ENCODE results near the gene CADM1. TPM values are rescaled to one million over a fixed set of nuclear protein-coding genes. Genes with fewer than 3 reads are reported as not detected.

CADM1 gene
- total RNA-seq (2014; rRNA removed; shearing (Covaris generic)): 56.3 and 62.4 TPM in 2 replicates
- 53.2 and 81.0 TPM in 2 replicates for polyA plus RNA-seq (2015; cell fraction: cytosol; rRNA removed)
- polyA plus RNA-seq (2015; cell fraction: nucleus; rRNA removed): 20.9 and 23.9 TPM in 2 replicates

- in situ Hi-C loops (cut with HindIII; ENCODE audit: low pct_unique_long_range_greater_than_20kb, low sequenced_read_pairs): no loop called here
- peak; percentile 94 for DNase-seq (ENCODE audit: low read depth, low spot score)
Measured at GRCh38 chr11:115504276-115505158, at the start of gene CADM1. TSS of gene CADM1 (minus strand) at chr11:115504415.

- in situ Hi-C loops (cut with HindIII; ENCODE audit: low pct_unique_long_range_greater_than_20kb, low sequenced_read_pairs): no loop called here
- no peak for DNase-seq (ENCODE audit: low read depth, low spot score)
Measured at GRCh38 chr11:115552773-115553438, 48.7 kb upstream of the CADM1 start.

- DNase-seq (ENCODE audit: low read depth, low spot score): no peak
- in situ Hi-C loops (cut with HindIII; ENCODE audit: low pct_unique_long_range_greater_than_20kb, low sequenced_read_pairs): no loop called here
Measured at GRCh38 chr11:115552151-115552772, 48.0 kb upstream of the CADM1 start.

- no peak for DNase-seq (ENCODE audit: low read depth, low spot score)
- in situ Hi-C loops (cut with HindIII; ENCODE audit: low pct_unique_long_range_greater_than_20kb, low sequenced_read_pairs): no loop called here
Measured at GRCh38 chr11:115550291-115551059, 46.3 kb upstream of the CADM1 start.

GRCh38 chr11:115548878-115549528 is 44.8 kb upstream of the CADM1 start:
- DNase-seq (ENCODE audit: low read depth, low spot score): no peak
- in situ Hi-C loops (cut with HindIII; ENCODE audit: low pct_unique_long_range_greater_than_20kb, low sequenced_read_pairs): no loop called here

- DNase-seq (ENCODE audit: low read depth, low spot score): no peak
- in situ Hi-C loops (cut with HindIII; ENCODE audit: low pct_unique_long_range_greater_than_20kb, low sequenced_read_pairs): no loop called here
Measured at GRCh38 chr11:115545581-115546210, 41.5 kb upstream of the CADM1 start.

DNA sequence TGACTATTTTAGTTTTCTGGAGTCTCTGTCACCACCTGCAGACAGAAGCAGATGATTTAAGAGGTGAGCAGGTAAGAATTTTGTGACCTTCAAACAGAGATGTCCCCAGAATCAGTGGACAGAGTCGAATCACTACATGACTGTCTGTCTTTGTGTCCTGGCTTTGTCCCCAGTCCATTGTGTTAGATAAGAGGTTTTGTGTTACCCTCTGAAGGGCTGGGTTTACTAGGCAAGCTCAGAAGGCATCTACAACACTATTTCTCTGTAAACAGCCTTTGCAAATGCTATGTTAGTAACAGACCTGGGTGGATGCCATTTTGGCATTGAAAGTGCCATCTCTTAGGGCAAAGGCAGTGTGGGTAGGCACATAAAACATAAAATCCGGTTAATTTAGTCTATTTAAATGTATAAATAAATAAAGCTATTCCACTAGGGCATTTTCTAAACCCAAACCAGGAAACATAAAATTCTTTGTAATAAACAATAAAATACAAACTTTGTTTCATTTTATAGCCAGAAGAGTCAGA is 40.3 kb upstream of the CADM1 start:
- no peak for DNase-seq (ENCODE audit: low read depth, low spot score)
- in situ Hi-C loops (cut with HindIII; ENCODE audit: low pct_unique_long_range_greater_than_20kb, low sequenced_read_pairs): no loop called here

DNA sequence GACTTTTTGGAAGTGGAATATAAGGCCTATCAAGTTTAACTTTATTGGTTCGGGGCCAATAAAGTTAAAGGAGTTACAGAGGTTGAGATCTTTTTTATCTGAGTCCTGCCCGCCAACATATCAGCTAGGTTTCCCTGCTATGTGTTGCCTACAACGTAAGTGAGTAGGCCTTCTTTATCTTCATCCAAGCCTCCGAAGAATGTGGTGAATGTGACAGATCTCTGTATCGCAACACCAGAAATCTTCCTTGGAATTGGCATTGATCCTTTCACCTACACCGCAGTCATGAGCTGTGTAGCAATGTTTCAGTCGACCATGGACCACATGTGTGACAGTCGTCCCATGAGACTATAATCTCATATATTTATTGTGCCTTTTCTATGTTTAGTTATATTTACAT is 37.3 kb upstream of the CADM1 start:
- DNase-seq (ENCODE audit: low read depth, low spot score): no peak
- in situ Hi-C loops (cut with HindIII; ENCODE audit: low pct_unique_long_range_greater_than_20kb, low sequenced_read_pairs): no loop called here

- in situ Hi-C loops (cut with HindIII; ENCODE audit: low pct_unique_long_range_greater_than_20kb, low sequenced_read_pairs): no loop called here
- no peak for DNase-seq (ENCODE audit: low read depth, low spot score)
Measured at GRCh38 chr11:115539844-115540243, 35.6 kb upstream of the CADM1 start.

DNA sequence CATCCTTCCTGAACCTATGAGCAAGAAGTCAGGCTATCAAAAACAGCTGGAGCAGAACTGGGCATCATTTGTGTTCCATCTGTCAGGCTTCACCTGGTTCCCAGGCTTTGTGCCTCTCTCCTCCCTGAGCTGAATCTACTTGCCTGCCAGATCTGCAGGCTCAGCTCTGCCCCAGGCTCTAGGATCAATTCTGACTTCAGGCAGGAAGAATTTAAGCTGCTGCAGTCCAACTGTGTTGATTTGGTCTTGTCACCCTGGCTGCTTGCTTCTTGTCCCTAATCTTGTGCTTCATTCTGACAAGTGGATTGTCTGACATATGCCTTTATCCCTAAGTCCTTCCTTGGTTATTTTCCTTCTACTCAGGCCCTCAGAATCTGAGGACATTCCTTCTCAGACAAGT is 31.6 kb upstream of the CADM1 start:
- in situ Hi-C loops (cut with HindIII; ENCODE audit: low pct_unique_long_range_greater_than_20kb, low sequenced_read_pairs): no loop called here
- DNase-seq (ENCODE audit: low read depth, low spot score): no peak

- in situ Hi-C loops (cut with HindIII; ENCODE audit: low pct_unique_long_range_greater_than_20kb, low sequenced_read_pairs): no loop called here
- peak; percentile 49 for DNase-seq (ENCODE audit: low read depth, low spot score)
Measured at GRCh38 chr11:115530752-115531151, 26.5 kb upstream of the CADM1 start.

- DNase-seq (ENCODE audit: low read depth, low spot score): peak; percentile 68
- in situ Hi-C loops (cut with HindIII; ENCODE audit: low pct_unique_long_range_greater_than_20kb, low sequenced_read_pairs): no loop called here
Measured at GRCh38 chr11:115528225-115528624, 24.0 kb upstream of the CADM1 start.

GRCh38 chr11:115527534-115528125 is 23.4 kb upstream of the CADM1 start:
- DNase-seq (ENCODE audit: low read depth, low spot score): no peak
- in situ Hi-C loops (cut with HindIII; ENCODE audit: low pct_unique_long_range_greater_than_20kb, low sequenced_read_pairs): no loop called here

DNA sequence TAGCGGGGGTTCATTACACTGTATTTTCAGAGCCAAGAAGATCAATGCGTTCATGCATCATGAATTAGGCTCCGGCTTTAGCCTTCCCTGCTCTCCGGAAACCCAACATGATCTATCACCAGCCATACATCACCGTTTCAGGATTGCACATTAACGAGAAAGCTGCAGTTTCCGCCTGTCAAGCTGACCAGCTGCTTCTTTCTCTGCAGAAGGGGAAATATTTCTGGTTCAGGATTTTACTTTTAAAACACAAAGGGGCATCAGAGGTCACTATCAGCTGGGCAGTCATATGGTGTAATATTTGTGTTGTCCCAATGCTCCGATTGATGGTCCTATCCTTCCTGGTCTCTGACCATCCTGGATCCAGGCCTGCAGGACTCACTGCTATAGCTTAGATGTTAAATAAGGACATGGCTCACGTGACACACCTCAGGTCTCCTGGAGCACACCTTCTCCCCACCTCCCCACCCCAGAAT is 21.4 kb upstream of the CADM1 start:
- no peak for DNase-seq (ENCODE audit: low read depth, low spot score)
- in situ Hi-C loops (cut with HindIII; ENCODE audit: low pct_unique_long_range_greater_than_20kb, low sequenced_read_pairs): no loop called here

DNA sequence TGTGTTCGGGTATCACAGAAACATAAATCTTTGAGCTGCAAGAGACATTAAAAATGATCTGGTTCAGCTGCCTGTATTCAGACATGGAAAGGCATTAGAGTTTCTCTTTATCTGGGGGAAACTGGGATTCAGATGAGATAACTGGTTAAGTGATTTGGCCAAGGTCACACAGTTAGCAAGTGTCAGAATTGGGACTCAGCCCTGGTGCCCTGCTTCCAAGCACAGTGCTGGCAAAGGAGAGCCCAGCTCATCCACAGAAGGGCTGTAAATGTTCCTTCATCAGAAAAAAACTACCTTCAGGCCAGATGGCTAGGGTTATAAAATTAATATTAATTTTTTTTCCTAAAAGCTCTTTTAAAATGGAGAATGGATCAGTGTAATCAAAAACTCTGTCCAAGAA is 20.4 kb upstream of the CADM1 start:
- no peak for DNase-seq (ENCODE audit: low read depth, low spot score)
- in situ Hi-C loops (cut with HindIII; ENCODE audit: low pct_unique_long_range_greater_than_20kb, low sequenced_read_pairs): no loop called here

DNA sequence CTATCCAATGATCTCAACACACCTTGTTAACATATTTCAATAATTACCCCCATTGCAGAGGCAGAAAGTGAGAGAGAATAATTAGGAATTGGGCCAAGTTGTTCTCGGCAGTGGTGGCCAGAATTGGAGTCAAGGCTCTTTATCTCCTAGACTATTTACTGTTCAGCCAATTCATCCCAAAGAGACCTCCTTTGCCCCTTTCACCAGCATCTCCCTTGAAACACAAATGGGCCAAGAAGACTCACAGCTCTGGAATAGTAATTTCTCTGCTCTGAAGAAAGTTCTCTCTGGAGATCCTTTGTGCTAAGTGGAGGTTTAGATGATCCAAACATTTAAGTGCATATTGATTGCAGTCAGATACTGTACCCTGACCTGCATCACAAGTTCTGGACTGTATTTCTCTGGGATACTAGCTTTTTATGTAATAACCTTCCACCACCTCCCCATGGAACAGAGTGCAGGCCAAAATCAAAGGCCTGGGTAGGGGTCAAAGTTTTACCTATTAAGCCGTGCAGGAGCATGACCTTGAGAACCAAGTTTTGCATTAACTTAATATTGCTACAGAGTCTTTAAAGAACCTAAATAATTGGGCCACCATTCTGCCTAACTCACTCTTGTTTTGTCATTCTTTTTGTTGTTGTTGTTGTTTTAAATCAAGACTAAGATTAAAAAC is 19.6 kb upstream of the CADM1 start:
- in situ Hi-C loops (cut with HindIII; ENCODE audit: low pct_unique_long_range_greater_than_20kb, low sequenced_read_pairs): no loop called here
- DNase-seq (ENCODE audit: low read depth, low spot score): no peak

All from SK-MEL-5 (cell line).